Ovary (tissue), 9 donors: ENCODE measurements around the gene GAS6. TPM values are rescaled to one million over a fixed set of nuclear protein-coding genes. Genes with fewer than 3 reads are reported as not detected.

Experiments
- DNase-seq, 5 donors: peaks; one replicate each; pipeline ENCODE4 v3.0.0-alpha.2; 2019 to 2020
- H3K27ac ChIP-seq, 2 donors: fragments of 200-600 bp; one replicate each; pipeline versions ENCODE4 v1.5.1 to v1.8.0; 2019 to 2022
- H3K27me3 ChIP-seq: fragments of 200-600 bp; one replicate; pipeline ENCODE4 v1.8.0; 2022
- H3K36me3 ChIP-seq: fragments of 200-600 bp; sonication (generic); one replicate; pipeline ENCODE4 v1.5.1; 2019
- H3K4me1 ChIP-seq: one replicate; pipeline ENCODE4 v1.8.1; 2013; ENCODE audit warnings: mild to moderate bottlenecking, moderate library complexity; ENCODE audit not compliant: insufficient read depth
- H3K4me3 ChIP-seq: fragments of 200-600 bp; sonication (generic); one replicate; pipeline ENCODE4 v1.5.1; 2017
- H3K9me3 ChIP-seq, 2 donors: fragments of 200-600 bp in 1 of 2; sonication (generic) in 1 of 2; one replicate each; pipeline versions ENCODE4 v1.5.1 to v1.8.1; 2013 to 2019; ENCODE audit warnings: mild to moderate bottlenecking in 1 of 2, moderate library complexity in 1 of 2
- CTCF ChIP-seq, 3 donors: fragments of 450-650 bp in 2 of 3; fragments of 200-600 bp in 1 of 3; IDR thresholded peaks; one replicate each; pipeline versions ENCODE4 v1.5.1 to v1.8.0; 2016 to 2022; ENCODE audit warnings: antibody characterized with exemption in 3 of 3, mild to moderate bottlenecking in 1 of 3
- EP300 ChIP-seq: sonication (generic); formaldehyde crosslinking; IDR thresholded peaks from one replicate; pipeline ENCODE4 v1.6.1; 2017; ENCODE audit warnings: antibody characterized with exemption
- POLR2A ChIP-seq: fragments of 450-650 bp; IDR thresholded peaks from one replicate; pipeline ENCODE4 v1.6.1; 2017; ENCODE audit warnings: antibody characterized with exemption, mild to moderate bottlenecking, moderate library complexity
- WGBS, 3 donors: extraction: QIAGEN DNeasy Blood & Tissue Kit in 1 of 3; methylation state at CpG; one replicate each; pipeline versions ENCODE4 v1.1.5 to v1.1.7; 2013 to 2017; 5-methylcytosine and 5-hydroxymethylcytosine counted together
- intact Hi-C, 4 donors: fragments of 100-400 bp; cut with DNase I; formaldehyde crosslinking; loops; one replicate each; pipeline versions ENCODE4 v1.11.0 to v1.15.1; 2022 to 2023
- polyA plus RNA-seq, 2 donors: library from polyadenylated mRNA; stranded (reverse); fragments of 200-250 nt in 1 of 2; fragments of 350-450 nt in 1 of 2; fragmentation: Illumina TruSeq in 1 of 2; extraction: RNeasy Lipid Tissue Mini Kit (QIAGEN cat#74804) in 1 of 2; gene quantifications; one replicate each; pipeline ENCODE4 v1.2.3, GENCODE V29; 2013 to 2014
- total RNA-seq, 7 donors: library from RNA; depleted of rRNA in 2 of 7; stranded (reverse); fragments of >200 nt in 2 of 7; fragmentation: NEBNext Ultra II Directional in 3 of 7; extraction: Animal tissue kit (Norgen Biotek cat#: 25700) in 3 of 7; gene quantifications; one replicate each; pipeline versions ENCODE4 v1.1.0 to v1.2.4, GENCODE V29; 2016 to 2023
- donor health status: DM: no; HTN: no; CAD: no; lungs with moderate emphysema.
- donor health status: DM: no; HTN: no; CAD: no.
- donor health status: Bipolar disorder and iron deficiency.
- donor health status: DM: yes; HTN: yes; CAD: no.
- donor health status: DM: no; HTN: no; CAD: no.
- donor health status: DM: yes; HTN: yes; CAD: no.

GAS6 gene
- total and polyA plus RNA-seq, 9 donors, result 44.9 to 336 (median 143) TPM

GRCh38 chr13:113838711-113839201 is 25.1 kb downstream of the GAS6 start:
- no peaks in the 10 kb centered on the region for H3K9me3 ChIP-seq
- peaks cover 24% of the 10 kb centered on the region for H3K4me1 ChIP-seq
- H3K36me3 ChIP-seq, result no peaks in the 10 kb centered on the region
- no peak overlapping the region for H3K27ac ChIP-seq
- no peak for DNase-seq
- H3K27me3 ChIP-seq, result no peaks in the 10 kb centered on the region
- H3K4me3 ChIP-seq, result peak overlapping the region; percentile 22
- 71 to 75% (median 71%) methylated on average over 8 of the region's 8 CpGs for WGBS, 3 donors
- intact Hi-C loops, result no loop called here
- no peak for TF ChIP-seq CTCF (IDR thresholded peaks at IDR 0.05)
- TF ChIP-seq POLR2A, result no peak
- TF ChIP-seq EP300, result no peak

GRCh38 chr13:113837560-113838355 is 26.1 kb downstream of the GAS6 start:
- intact Hi-C loops, result no loop called here
- peak; percentile 94 to 98 (median 96) for DNase-seq
- no peaks in the 10 kb centered on the region for H3K9me3 ChIP-seq
- no peak for TF ChIP-seq EP300
- TF ChIP-seq CTCF (IDR thresholded peaks at IDR 0.05), result no peak
- no peak for TF ChIP-seq POLR2A
- H3K27me3 ChIP-seq, result no peaks in the 10 kb centered on the region
- 5 to 10% (median 8%) methylated on average over 16 of the region's 16 CpGs for WGBS, 3 donors
- H3K36me3 ChIP-seq, result no peaks in the 10 kb centered on the region
- H3K27ac ChIP-seq, result peak overlapping the region; percentile 52 to 86
- peak overlapping the region; percentile 22 for H3K4me3 ChIP-seq
- peaks cover 24% of the 10 kb centered on the region for H3K4me1 ChIP-seq

- H3K4me3 ChIP-seq, result no peak overlapping the region
- WGBS, 3 donors, result 20 to 24% (median 22%) methylated on average over 17 to 19 of the region's 19 CpGs
- H3K36me3 ChIP-seq, result no peaks in the 10 kb centered on the region
- intact Hi-C loops, result no loop called here
- no peaks in the 10 kb centered on the region for H3K27me3 ChIP-seq
- peak overlapping the region; percentile 52 to 86 for H3K27ac ChIP-seq
- peak; percentile 65 to 76 (median 72) for DNase-seq
- H3K4me1 ChIP-seq, result peaks cover 24% of the 10 kb centered on the region
- no peak for TF ChIP-seq POLR2A
- no peak for TF ChIP-seq CTCF (IDR thresholded peaks at IDR 0.05)
- no peak for TF ChIP-seq EP300
- no peaks in the 10 kb centered on the region for H3K9me3 ChIP-seq
These were observed 26.9 kb downstream of the GAS6 start for GRCh38 chr13:113836768-113837559.

GRCh38 chr13:113835461-113836270 is 28.2 kb downstream of the GAS6 start:
- peak in 1 of 5 donors; percentile 44 for DNase-seq
- intact Hi-C loops, result no loop called here
- Histone ChIP-seq H3K36me3 (no peaks in the 10 kb centered on the region), H3K4me1 (peaks cover 24% of the 10 kb centered on the region), H3K4me3 (no peak overlapping the region), H3K27ac (no peak overlapping the region), H3K9me3 (no peaks in the 10 kb centered on the region), H3K27me3 (no peaks in the 10 kb centered on the region)
- WGBS, 3 donors, result 85 to 91% (median 87%) methylated on average over 36 to 37 of the region's 37 CpGs
- TF ChIP-seq CTCF (IDR thresholded peaks at IDR 0.05), result no peak
- TF ChIP-seq EP300, result no peak
- no peak for TF ChIP-seq POLR2A
